HG03565 (cell line): ENCODE results near the gene PRKAG2.
"Not testable (repeated sequence)": the region's sequence is repeated elsewhere in the genome, so short reads cannot be mapped to it uniquely, and the experiment has no call there.

Experiments used
- ATAC-seq: cut with Tn5 transposase; IDR thresholded peaks from one replicate; pipeline ENCODE4 v1.9.1; 2021; ENCODE audit warnings: mild to moderate bottlenecking, moderate library complexity; ENCODE audit not compliant: unreplicated experiment

PRKAG2 gene

DNA sequence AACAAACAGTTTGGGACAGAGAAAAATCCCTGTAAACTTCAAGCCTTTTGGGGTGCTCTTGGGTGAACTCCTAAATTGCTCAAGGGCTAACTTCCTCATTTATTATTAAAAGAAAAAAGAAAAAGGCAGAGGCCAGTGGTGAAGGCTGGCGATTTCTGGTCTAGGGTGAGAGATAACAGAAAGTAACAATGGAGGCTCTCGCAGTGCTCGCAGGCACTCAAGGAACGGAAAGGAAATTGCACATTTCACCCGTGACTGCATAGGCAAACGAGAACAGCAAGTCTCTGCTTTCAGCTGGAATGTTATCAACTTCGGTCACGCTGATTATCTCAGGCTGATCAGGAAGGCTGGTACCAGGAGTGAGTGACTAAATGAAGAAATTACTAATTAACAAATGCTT, 70.7 kb downstream of the PRKAG2 start:
- ATAC-seq: no peak

- ATAC-seq: no peak
Measured at GRCh38 chr7:151805191-151805590, 71.7 kb downstream of the PRKAG2 start.

- ATAC-seq: no peak
Measured at GRCh38 chr7:151804756-151805155, 72.2 kb downstream of the PRKAG2 start.

DNA sequence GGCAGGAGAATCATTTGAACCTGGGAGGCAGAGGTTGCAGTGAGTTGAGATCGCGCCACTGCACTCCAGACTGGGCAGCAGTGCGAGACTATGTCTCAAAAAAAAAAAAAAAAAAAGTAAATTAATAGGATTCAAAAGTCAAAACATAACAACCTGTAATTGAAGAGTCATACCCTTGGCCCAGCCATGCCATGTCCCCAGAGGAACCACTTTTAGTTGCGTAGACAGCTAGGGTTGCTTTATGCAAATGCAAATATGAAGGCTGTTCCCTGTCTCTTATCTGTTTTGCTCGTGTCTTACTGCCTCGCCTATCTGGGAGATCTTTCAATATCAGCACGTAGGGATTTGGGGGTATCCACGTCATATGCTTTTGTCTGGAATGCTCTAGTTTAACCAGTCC, 73.1 kb downstream of the PRKAG2 start:
- no peak for ATAC-seq

- ATAC-seq: no peak
Measured at GRCh38 chr7:151802469-151802846, 74.5 kb downstream of the PRKAG2 start.

DNA sequence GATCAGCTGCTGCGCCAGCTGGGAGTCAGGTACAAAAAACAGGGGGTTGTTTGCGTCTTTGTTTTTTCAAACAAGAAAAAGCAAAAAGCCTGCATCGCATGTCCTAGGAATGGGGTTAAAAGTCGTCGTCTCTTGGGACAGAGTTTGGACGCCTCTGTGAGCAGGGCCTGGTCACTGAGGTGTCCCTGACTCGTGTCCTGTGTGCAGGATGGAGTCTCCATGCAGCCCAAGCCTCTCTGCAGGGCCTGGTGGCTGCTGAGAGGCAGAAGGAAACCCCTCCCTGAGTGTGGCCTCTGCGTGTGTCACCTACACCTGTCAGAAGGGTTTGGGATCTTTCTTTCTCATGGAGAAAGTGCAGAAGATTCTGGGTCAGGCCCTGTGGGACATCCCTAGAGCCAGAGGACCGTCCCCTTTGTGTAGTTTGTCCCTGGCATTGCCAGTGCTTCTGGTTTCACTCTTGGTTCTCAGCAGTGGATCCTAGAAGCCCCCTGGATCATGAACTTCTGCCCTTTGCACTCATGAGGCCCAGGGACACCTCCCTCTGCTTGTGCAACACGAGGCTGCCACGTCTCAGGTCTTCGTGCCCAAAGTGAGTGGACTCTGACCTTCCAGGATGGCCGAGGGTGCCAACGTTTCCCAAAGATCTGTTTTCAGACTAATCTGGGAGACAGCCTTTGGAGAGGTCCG, 75.0 kb downstream of the PRKAG2 start:
- no peak for ATAC-seq

GRCh38 chr7:151801291-151801690, 75.6 kb downstream of the PRKAG2 start:
- no peak for ATAC-seq

GRCh38 chr7:151800861-151801260, 76.1 kb downstream of the PRKAG2 start:
- ATAC-seq: no peak

DNA sequence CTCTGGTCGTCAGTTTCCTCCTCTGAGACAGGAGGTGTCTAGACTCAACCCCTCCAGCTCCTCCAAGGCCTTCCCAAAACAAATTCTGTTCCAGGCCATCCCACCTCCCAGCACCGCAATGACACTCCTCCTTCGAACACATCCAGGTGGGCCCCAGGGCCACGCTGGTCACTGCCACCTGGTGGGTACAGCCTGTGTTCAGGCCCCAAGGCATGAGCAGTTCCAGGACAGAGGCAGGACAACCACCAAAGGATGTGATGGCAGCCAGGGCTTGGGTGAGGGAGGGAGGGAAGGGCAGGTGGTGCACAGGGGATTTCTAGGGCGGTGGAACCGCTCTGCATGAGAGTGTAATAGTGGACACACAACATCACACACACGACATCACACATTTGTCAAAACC, 76.5 kb downstream of the PRKAG2 start:
- no peak for ATAC-seq

DNA sequence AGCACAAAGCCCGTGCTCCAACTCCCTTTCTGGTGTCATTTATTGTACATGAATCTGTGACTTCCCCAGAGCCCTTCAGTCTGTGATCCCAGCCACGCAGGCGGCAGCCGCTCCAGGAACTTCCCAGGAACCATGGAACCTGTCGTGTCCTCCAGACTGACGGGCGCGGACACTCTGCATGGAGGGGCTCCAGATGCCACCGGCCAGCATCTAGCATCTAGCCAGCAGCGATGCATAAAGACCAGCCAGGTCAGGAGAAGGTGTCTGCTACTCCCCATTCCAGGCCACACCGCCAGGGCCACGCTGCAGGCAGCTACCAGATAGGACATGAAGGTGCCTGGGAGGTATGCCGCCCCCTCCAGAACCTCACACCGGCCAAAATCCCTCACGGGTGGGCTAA, 77.4 kb downstream of the PRKAG2 start:
- no peak for ATAC-seq

DNA sequence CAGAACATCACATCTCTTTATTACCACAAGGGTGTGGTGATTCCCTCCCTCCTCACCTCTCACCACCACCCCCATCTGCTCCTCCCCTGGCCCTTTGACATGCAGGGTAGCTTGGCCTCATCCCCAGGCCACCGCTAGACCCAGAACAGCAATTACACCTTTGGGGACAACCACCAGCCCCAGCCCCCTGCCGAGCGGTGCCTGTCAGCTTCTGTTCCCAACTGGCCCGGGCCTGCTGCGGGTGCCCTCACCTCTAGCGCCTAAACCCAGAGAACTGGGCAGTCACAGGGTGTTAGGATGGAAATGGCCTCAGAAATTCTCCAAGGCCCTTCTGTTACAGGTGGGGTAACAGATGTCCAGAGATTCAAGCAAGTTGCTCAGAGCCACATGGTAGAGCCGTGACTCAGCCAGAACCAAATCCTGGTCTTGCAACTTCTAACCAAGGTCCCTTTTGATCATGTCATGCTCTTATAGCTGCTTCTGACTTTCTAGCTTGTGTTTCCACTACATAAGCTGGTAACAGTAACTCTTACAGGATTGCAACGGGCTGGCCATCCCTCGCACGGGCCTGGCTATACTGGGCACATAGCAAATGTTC, 78.0 kb downstream of the PRKAG2 start:
- no peak for ATAC-seq

DNA sequence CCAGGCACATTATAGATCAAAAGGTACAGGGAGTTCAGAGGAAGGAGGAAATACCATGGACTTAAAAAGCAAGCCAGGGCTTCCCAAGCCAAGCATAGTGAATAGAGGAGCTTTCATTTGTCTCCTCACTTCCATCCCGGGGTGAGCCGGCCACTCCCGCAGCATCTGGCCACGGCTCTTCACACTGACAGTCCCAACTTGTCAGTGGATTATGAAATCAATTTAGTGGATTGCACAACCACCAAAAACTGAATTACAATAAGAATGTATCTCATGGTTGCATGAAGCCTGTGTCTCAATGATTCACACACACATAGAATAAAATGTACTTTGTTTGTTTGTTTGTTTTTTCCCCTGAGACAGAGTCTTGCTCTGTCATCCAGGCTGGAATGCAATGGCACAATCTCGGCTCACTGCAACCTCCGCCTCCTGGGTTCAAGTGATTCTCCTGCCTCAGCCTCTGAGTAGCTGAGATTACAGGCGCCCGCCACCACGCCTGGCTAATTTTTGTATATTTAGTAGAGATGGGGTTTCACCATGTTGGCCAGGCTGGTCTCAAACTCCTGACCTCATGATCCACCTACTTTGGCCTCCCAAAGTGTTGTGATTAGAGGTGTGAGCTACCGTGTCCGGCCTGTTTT, 79.1 kb downstream of the PRKAG2 start:
- not testable (repeated sequence) for ATAC-seq

DNA sequence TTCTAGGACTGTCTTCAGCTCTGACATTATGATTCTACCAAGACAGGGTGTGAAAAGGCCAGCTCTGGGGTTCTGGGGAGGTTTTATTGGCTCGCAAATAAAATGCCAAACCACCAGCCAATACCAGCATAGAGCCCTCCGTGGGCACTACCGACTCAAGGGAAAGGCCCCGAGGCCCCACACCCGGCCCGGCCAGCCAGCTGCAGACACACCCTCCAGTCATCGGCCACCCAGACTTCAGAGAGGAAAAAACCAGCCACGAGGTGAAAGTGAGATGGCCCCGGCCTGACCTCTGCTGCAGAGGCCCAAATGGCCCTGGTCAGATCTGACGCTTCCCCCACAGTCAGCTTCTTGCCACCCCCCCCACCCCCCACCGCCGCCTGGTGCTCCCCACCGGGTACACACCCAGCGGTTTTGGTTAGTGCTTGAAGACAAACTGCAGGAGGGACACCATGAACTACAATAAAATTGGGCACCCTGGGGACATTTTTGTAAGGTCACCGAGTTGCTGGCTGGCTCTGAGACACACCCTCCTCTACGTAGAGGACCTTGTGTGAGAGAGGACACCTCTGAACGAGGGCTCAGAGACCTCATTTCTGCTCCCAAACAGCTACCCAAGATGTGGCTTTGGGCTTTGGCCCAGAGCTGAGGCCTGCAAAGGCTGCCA, 79.9 kb downstream of the PRKAG2 start:
- no peak for ATAC-seq

DNA sequence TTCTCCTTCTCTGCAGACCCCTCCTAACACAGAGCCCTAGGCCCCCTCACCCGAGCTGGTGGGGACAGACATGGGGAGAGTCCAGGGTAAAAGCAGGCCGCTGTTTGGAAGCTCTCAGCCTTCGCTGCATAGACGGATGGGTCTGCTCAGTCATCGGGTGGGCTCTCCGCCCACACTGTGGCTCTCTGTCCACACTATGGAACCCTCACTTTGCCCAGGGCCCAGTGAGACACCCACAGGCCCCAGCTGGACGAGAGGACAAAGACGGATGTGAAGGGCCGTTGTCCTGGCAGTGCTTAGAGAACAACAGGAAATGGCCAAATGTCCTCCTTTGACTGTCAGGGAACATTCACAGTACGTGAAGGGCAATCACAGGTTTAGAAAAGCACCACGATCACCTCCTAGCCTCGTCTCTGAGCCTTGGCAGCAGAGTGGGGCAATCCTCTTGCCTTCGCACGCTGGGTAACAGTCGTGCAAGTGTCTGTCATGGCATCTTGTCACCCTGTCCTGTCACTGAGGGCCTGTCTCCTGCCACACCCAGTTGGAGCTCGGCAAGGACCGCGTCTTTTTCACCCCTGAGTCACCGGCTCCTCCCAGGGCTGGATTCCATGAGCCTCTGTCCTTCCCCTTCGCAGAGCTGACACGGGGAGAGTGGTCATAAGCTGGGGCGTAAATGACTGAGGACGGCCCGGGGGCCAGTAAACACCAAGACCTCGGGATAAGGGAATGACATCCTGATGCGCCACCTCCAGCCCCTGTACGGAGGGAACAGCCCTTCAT, 80.6 kb downstream of the PRKAG2 start:
- no peak for ATAC-seq

DNA sequence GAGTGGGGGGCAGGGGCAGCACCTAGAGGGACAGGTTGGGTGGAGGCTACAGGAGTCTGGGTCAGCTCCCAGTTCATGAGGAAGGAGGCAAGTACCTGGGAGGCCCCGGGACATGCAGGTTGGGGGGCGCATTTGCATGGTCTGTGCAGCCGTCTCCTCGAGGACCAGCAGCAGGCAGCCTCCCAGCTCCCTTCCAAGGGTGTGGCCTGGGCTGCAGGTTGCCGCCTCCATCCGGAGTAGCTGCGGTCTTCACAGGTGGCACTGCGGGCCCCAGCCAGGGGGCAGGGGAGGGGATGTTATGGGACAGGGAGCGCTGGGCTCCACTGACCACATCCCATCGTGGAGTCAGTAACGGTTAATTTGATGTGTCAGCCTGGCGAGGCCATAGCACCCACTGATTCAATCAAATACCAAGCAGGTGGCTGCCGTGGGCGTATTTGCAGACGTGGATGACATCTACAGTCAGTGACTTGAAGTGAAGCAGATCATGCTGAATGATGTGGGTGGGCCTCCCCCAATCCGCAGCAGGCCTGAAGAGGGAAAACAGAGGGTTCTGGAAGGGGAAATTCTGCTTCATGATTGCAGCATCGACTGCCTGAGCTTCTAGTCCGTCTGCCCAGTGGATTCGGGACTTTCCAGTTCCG, 81.6 kb downstream of the PRKAG2 start:
- peak; percentile 58 for ATAC-seq

DNA sequence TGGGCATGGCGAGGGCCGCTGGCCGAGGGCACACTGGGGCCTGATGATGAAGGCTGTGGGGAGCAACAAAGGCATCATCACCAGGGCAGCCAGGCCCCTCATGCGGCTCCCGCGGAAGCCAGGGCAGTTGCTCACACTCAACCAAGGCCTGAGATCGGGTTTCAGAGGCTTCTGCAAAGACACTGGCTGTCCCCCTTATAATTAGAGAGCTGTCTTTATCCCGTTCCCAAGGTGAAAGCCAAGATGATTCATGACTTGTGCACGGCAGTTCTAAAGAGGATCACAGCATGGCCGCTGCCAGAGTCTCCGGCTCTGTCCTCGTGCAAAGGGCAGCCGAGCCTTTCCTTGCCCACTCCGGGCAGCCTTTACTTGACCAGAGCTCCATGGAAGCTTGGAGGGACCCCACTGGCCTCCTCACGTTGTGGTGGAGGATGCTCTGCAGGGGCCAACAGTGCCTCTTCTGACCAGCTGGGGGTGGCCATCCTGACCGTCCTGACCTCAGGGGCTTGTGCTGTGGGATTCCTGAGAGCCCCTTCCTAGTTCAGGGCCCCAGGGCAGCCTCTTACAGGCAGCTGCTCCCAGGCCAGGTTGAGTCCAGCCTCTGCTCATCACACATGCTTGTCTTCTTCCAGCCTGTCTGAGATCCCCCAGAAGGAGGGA, 82.3 kb downstream of the PRKAG2 start:
- ATAC-seq: no peak

- ATAC-seq: no peak
Measured at GRCh38 chr7:151793991-151794507, 82.9 kb downstream of the PRKAG2 start.

DNA sequence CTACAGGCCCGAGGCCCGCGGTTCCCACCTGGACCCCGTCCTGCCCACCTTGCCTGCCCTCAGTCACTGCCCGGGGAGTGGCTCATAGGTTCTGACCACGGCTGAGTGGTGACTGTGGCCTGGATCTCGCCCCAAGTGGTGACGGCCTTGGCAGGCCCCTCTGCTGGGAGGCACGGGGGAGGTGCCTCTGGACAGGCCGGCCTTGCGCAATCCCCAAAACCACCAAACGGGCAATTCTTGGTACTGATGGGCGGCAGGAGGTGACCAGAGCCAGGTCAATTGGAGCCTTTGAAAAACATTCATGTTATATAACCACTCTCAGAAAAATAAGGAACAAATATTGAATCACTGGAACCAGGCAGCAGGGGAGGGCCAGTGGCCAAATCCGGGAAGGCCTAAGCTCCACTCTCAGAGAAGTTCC, 83.4 kb downstream of the PRKAG2 start:
- no peak for ATAC-seq

DNA sequence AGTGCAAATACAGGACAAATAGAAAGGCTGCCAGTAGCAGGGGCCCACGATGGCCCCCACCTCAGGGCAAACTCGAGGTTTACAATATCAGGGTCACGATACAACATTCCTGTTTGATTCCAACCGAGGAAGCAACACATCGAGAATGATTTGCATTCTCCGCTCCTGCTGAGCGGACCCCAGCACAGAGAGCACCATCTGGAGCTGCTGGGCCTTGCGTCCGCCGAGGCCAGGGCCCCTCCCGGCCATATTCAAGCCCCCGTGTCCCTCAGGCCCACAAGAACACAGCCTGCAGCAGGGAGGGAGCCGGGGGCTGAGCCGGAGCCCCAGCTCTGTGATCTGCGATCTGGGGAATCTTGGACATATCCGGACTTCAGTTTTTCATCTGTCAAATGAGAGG, 84.3 kb downstream of the PRKAG2 start:
- no peak for ATAC-seq

DNA sequence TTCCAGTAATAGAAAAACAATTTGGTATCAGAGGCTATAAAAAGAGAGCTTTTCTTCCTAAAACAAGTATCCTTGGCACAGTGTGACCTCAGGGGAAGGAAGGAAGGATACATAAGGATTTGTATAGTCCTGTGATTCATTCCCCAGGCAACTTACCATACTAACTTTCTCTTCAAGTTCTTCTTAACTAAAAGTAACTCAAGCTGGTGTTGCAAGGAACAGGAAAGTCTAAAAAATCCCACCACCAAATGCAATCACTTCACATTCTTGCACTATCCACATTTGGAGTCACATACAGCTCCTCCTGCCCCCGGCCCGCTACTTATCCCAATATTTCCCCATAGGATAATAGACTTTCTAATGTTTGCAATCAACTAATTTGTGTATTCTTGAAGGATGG, 84.8 kb downstream of the PRKAG2 start:
- ATAC-seq: no peak
